ENCODE results near the gene AANAT.
A peak's percentile ranks its signal among the peaks of the same experiment; 100 is the strongest.

AANAT gene

GRCh38 chr17:76442341-76443338 is 24.8 kb upstream of the AANAT start:
- TF ChIP-seq, protein P1, sequence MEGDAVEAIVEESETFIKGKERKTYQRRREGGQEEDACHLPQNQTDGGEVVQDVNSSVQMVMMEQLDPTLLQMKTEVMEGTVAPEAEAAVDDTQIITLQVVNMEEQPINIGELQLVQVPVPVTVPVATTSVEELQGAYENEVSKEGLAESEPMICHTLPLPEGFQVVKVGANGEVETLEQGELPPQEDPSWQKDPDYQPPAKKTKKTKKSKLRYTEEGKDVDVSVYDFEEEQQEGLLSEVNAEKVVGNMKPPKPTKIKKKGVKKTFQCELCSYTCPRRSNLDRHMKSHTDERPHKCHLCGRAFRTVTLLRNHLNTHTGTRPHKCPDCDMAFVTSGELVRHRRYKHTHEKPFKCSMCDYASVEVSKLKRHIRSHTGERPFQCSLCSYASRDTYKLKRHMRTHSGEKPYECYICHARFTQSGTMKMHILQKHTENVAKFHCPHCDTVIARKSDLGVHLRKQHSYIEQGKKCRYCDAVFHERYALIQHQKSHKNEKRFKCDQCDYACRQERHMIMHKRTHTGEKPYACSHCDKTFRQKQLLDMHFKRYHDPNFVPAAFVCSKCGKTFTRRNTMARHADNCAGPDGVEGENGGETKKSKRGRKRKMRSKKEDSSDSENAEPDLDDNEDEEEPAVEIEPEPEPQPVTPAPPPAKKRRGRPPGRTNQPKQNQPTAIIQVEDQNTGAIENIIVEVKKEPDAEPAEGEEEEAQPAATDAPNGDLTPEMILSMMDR (conservative IDR thresholded peaks at IDR 0.05; ENCODE audit: low read depth, low read length) = no peak
- no peak overlapping the region for H3K4me3 ChIP-seq (ENCODE audit: low read depth, low read length)
- peak; percentile 54 for DNase-seq (ENCODE audit: low read depth)

GRCh38 chr17:76444518-76445311 is 22.7 kb upstream of the AANAT start:
- TF ChIP-seq, protein P1 (conservative IDR thresholded peaks at IDR 0.05; ENCODE audit: low read depth, low read length) = no peak
- peak; percentile 37 for DNase-seq (ENCODE audit: low read depth)
- no peak overlapping the region for H3K4me3 ChIP-seq (ENCODE audit: low read depth, low read length)

GRCh38 chr17:76445697-76446448 is 21.5 kb upstream of the AANAT start:
- H3K4me3 ChIP-seq (ENCODE audit: low read depth, low read length) = no peak overlapping the region
- no peak for DNase-seq (ENCODE audit: low read depth)
- TF ChIP-seq, protein P1 (conservative IDR thresholded peaks at IDR 0.05; ENCODE audit: low read depth, low read length) = no peak

DNA sequence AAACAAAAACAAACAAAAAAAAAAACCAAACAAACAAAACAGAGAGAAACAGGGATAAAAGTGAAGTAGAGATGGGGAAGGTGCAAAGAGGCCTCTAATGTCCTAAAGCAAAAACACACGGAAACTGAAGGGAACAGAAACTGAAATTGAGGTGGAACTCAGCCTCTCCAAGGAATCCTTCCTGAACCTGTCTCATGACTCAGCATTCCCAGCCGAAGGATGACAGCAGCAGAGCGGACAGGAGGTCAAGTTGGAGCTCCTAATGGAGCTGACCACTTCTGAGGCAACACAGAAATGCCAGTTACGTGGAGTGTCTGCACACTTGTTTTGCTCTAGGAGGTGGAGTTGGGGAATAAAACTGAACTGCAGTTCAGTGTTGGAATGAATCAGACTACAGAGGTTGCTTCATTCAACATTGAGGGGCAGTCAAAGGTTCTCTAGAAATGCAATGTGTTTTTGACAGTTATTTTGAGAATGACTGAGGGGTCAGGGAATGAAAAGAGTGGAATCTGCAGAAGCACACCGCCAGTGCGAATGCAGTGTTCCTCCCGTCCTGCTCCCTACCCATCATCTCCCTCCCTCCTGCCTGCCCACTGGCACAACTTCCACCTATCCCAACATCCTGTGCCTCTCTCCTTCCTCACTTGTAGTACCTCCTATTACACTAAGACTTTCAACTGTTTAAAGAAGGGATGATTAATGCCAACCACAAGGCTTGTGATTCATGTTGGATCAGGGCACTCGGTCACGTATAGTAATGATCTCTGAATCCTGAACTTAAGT is 20.8 kb upstream of the AANAT start:
- TF ChIP-seq, protein P1 (conservative IDR thresholded peaks at IDR 0.05; ENCODE audit: low read depth, low read length) = no peak
- DNase-seq (ENCODE audit: low read depth) = peak; percentile 92
- H3K4me3 ChIP-seq (ENCODE audit: low read depth, low read length) = no peak overlapping the region

- H3K4me3 ChIP-seq (ENCODE audit: low read depth, low read length) = no peak overlapping the region
- TF ChIP-seq, protein P1 (conservative IDR thresholded peaks at IDR 0.05; ENCODE audit: low read depth, low read length) = no peak
- DNase-seq (ENCODE audit: low read depth) = no peak
Observed at GRCh38 chr17:76447931-76448652, 19.3 kb upstream of the AANAT start.

All from choroid plexus epithelial cell (primary cell).